ENCODE data around the gene PAN2. TPM values are rescaled to one million over a fixed set of nuclear protein-coding genes. Genes with fewer than 3 reads are reported as not detected.
"Not testable (repeated sequence)": the region's sequence is repeated elsewhere in the genome, so short reads cannot be mapped to it uniquely, and the experiment has no call there.

Gene PAN2
- total RNA-seq, 2 donors from 2014 or later = 24.4 to 74.5 TPM

- Mint-ChIP-seq H3K9me3 (no peaks in the 10 kb centered on the region), H3K4me1 (no peaks in the 10 kb centered on the region), H3K27ac (peak overlapping the region; percentile 27), H3K27me3 (no peaks in the 10 kb centered on the region), H3K4me3 (no peak overlapping the region), H3K36me3 (ENCODE audit: low read depth) (peaks cover 89% of the 10 kb centered on the region)
- no peak for ATAC-seq (replicated peaks)
Measured at GRCh38 chr12:56282579-56282978, 51.2 kb downstream of the PAN2 start.

- no peaks in the 10 kb centered on the region for H3K9me3 Mint-ChIP-seq
- no peaks in the 10 kb centered on the region for H3K4me1 Mint-ChIP-seq
- no peak for ATAC-seq (replicated peaks)
- no peaks in the 10 kb centered on the region for H3K27me3 Mint-ChIP-seq
- peak overlapping the region; percentile 27 for H3K27ac Mint-ChIP-seq
- H3K36me3 Mint-ChIP-seq (ENCODE audit: low read depth) = peaks cover 93% of the 10 kb centered on the region
- H3K4me3 Mint-ChIP-seq = no peak overlapping the region
Measured at GRCh38 chr12:56282030-56282429, 51.8 kb downstream of the PAN2 start.

GRCh38 chr12:56280849-56281248 lies 53.0 kb downstream of the PAN2 start:
- Mint-ChIP-seq H3K27ac (no peak overlapping the region), H3K27me3 (no peaks in the 10 kb centered on the region), H3K9me3 (no peaks in the 10 kb centered on the region), H3K4me3 (no peak overlapping the region), H3K4me1 (no peaks in the 10 kb centered on the region), H3K36me3 (ENCODE audit: low read depth) (peaks cover 93% of the 10 kb centered on the region)
- no peak for ATAC-seq (replicated peaks)

- no peak for ATAC-seq (replicated peaks)
- Mint-ChIP-seq H3K9me3 (no peaks in the 10 kb centered on the region), H3K27me3 (no peaks in the 10 kb centered on the region), H3K27ac (no peak overlapping the region), H3K4me3 (no peak overlapping the region), H3K4me1 (no peaks in the 10 kb centered on the region), H3K36me3 (ENCODE audit: low read depth) (peaks cover 96% of the 10 kb centered on the region)
Measured at GRCh38 chr12:56278905-56279304, 54.9 kb downstream of the PAN2 start.

GRCh38 chr12:56274299-56274698 lies 59.5 kb downstream of the PAN2 start:
- no peak for ATAC-seq (replicated peaks)
- Mint-ChIP-seq H3K9me3 (no peaks in the 10 kb centered on the region), H3K36me3 (ENCODE audit: low read depth) (peaks cover 95% of the 10 kb centered on the region), H3K27ac (no peak overlapping the region), H3K4me3 (no peak overlapping the region), H3K4me1 (peaks cover 1% of the 10 kb centered on the region), H3K27me3 (no peaks in the 10 kb centered on the region)

GRCh38 chr12:56272468-56272867 lies 61.3 kb downstream of the PAN2 start:
- ATAC-seq (replicated peaks); H3K9me3 Mint-ChIP-seq; H3K27me3 Mint-ChIP-seq; H3K4me3 Mint-ChIP-seq; H3K27ac Mint-ChIP-seq: not testable (repeated sequence)
- Mint-ChIP-seq H3K4me1 (peaks cover 11% of the 10 kb centered on the region), H3K36me3 (ENCODE audit: low read depth) (peaks cover 83% of the 10 kb centered on the region)

GRCh38 chr12:56271031-56271430 lies 62.8 kb downstream of the PAN2 start:
- no peak overlapping the region for H3K4me3 Mint-ChIP-seq
- ATAC-seq (replicated peaks) = no peak
- peaks cover 18% of the 10 kb centered on the region for H3K4me1 Mint-ChIP-seq
- no peaks in the 10 kb centered on the region for H3K9me3 Mint-ChIP-seq
- H3K36me3 Mint-ChIP-seq (ENCODE audit: low read depth) = peaks cover 68% of the 10 kb centered on the region
- H3K27ac Mint-ChIP-seq = peak overlapping the region; percentile 69
- no peaks in the 10 kb centered on the region for H3K27me3 Mint-ChIP-seq

- H3K27ac Mint-ChIP-seq = peak overlapping the region; percentile 59
- no peaks in the 10 kb centered on the region for H3K9me3 Mint-ChIP-seq
- H3K36me3 Mint-ChIP-seq (ENCODE audit: low read depth) = peaks cover 34% of the 10 kb centered on the region
- H3K4me1 Mint-ChIP-seq = peaks cover 18% of the 10 kb centered on the region
- no peak for ATAC-seq (replicated peaks)
- H3K4me3 Mint-ChIP-seq = peak overlapping the region; percentile 97
- no peaks in the 10 kb centered on the region for H3K27me3 Mint-ChIP-seq
Measured at GRCh38 chr12:56267443-56268071, 66.2 kb downstream of the PAN2 start.

GRCh38 chr12:56266693-56267442 lies 66.9 kb downstream of the PAN2 start, which contains the start of gene COQ10A:
COQ10A (plus strand) TSS chr12:56266942; CDS start chr12:56267119, 177 bp downstream.
- Mint-ChIP-seq H3K36me3 (ENCODE audit: low read depth) (peaks cover 27% of the 10 kb centered on the region), H3K27ac (peak within 1 kb of the TSS; percentile 94), H3K4me1 (peaks cover 18% of the 10 kb centered on the region), H3K9me3 (no peaks in the 10 kb centered on the region), H3K27me3 (no peaks in the 10 kb centered on the region), H3K4me3 (peak within 1 kb of the TSS; percentile 97)
- ATAC-seq (replicated peaks) = peak; percentile 94

Other genes with a start within 250 kb of the PAN2 start
- gene PA2G4, start 229.4 kb downstream of the PAN2 start, total RNA-seq = 100 to 1,000 TPM; 213 to 427 TPM
- 1,000 to 10,000 TPM; 4,564 to 4,582 TPM for gene RPL41, start 217.4 kb downstream of the PAN2 start, total RNA-seq
- 1 to 10 TPM; 7.8 to 8.0 TPM for gene ZC3H10, start 215.7 kb downstream of the PAN2 start, total RNA-seq
- 100 to 1,000 TPM; 234 to 236 TPM for gene ESYT1, start 205.7 kb downstream of the PAN2 start, total RNA-seq
- gene MYL6B, start 181.4 kb downstream of the PAN2 start, total RNA-seq = 100 to 1,000 TPM in 1 of 2 donors, 10 to 100 TPM in 1; 96.9 to 114 TPM
- gene MYL6, start 175.6 kb downstream of the PAN2 start, total RNA-seq = 1,000 to 10,000 TPM in 1 of 2 donors, 100 to 1,000 TPM in 1; 974 to 1,528 TPM
- gene SMARCC2, start 144.5 kb downstream of the PAN2 start, total RNA-seq = 100 to 1,000 TPM; 104 to 114 TPM
- gene RNF41, start 112.1 kb downstream of the PAN2 start, total RNA-seq = 10 to 100 TPM; 31.4 to 33.0 TPM
- 10 to 100 TPM; 61.0 to 96.6 TPM for gene NABP2, start 109.7 kb downstream of the PAN2 start, total RNA-seq
- under 1 TPM in 1 of 2 donors, not detected in 1; 0.41 TPM for gene SLC39A5, start 103.9 kb downstream of the PAN2 start, total RNA-seq
- gene ANKRD52, start 75.6 kb downstream of the PAN2 start, total RNA-seq = 10 to 100 TPM; 31.1 to 43.0 TPM
- 1 to 10 TPM; 5.3 to 9.7 TPM for gene COQ10A, start 67.1 kb downstream of the PAN2 start, total RNA-seq
- gene CS, start 33.7 kb downstream of the PAN2 start, total RNA-seq = 100 to 1,000 TPM; 230 to 363 TPM
- gene CNPY2, start 18.0 kb downstream of the PAN2 start, total RNA-seq = 100 to 1,000 TPM in 1 of 2 donors, 10 to 100 TPM in 1; 86.5 to 165 TPM
- 10 to 100 TPM in 1 of 2 donors, 1 to 10 TPM in 1; 9.8 to 67.1 TPM for gene IL23A, start 4.9 kb upstream of the PAN2 start, total RNA-seq
- gene STAT2, start 26.1 kb upstream of the PAN2 start, total RNA-seq = 100 to 1,000 TPM in 1 of 2 donors, 10 to 100 TPM in 1; 85.0 to 144 TPM
- gene APOF, start 28.9 kb upstream of the PAN2 start, total RNA-seq = not detected
- 10 to 100 TPM; 36.6 to 57.4 TPM for gene TIMELESS, start 115.4 kb upstream of the PAN2 start, total RNA-seq
- not detected for gene MIP, start 120.7 kb upstream of the PAN2 start, total RNA-seq
- gene SPRYD4, start 134.6 kb upstream of the PAN2 start, total RNA-seq = 1 to 10 TPM; 3.9 to 4.2 TPM
- gene GLS2, start 154.2 kb upstream of the PAN2 start, total RNA-seq = 1 to 10 TPM; 1.3 to 4.7 TPM
- 1 to 10 TPM; 1.1 to 2.3 TPM for gene RBMS2, start 187.8 kb upstream of the PAN2 start, total RNA-seq

Measured in activated T-helper 17 cell treated with anti-CD3 and anti-CD28 coated beads, Interleukin-2, amount 50 U/mL, for 72 hours (primary cell).